A549 (cell line): ENCODE measurements around the gene LRRC4. TPM values are rescaled to one million over a fixed set of nuclear protein-coding genes. Genes with fewer than 3 reads are reported as not detected.

Experiments used
- ATAC-seq, 2 experiments: fragments of 200-7000 bp in 1 of 2; fragments of >200 bp in 1 of 2; cut with Nextera tagmentation in 1 of 2; cut with Tn5 transposase in 1 of 2; 3 replicates each; pipeline versions ENCODE4 v1.8.0 to v1.9.1; 2018 to 2020; ENCODE audit warnings: mild to moderate bottlenecking in 1 of 2, moderate library complexity in 1 of 2
- CTCF ChIA-PET: fragments of 300-600 bp; sonication (Branson Sonifier 250); formaldehyde crosslinking; extraction: SDS; loops from one replicate; lab custom pipeline; 2021; ENCODE audit warnings: antibody characterized with exemption, inconsistent platforms; lab: Yijun Ruan, JAX
- POLR2A ChIA-PET: fragments of 350-600 bp; formaldehyde crosslinking; extraction: SDS; loops from one replicate; lab custom pipeline; 2021; ENCODE audit warnings: antibody characterized with exemption, inconsistent platforms; lab: Yijun Ruan, JAX
- DNase-seq, 2 experiments: peaks; one replicate each; pipeline versions ENCODE4 v3.0.0 to v3.0.0-alpha.2; 2011 to 2016; ENCODE audit warnings: low read depth in 1 of 2, low spot score in 1 of 2
- FAIRE-seq: peaks from 2 replicates; lab custom pipeline; 2011; peaks lifted over from hg19 to GRCh38; lab: Jason Lieb, UNC
- H3K27ac ChIP-seq, 2 experiments: fragments of >200 bp; sonication (Bioruptor Twin); formaldehyde crosslinking; 3 replicates each; pipeline ENCODE4 v1.5.1; 2016 to 2017
- H3K4me1 ChIP-seq: fragments of >200 bp; sonication (Bioruptor Twin); formaldehyde crosslinking; 3 replicates; pipeline ENCODE4 v1.6.1; 2016
- H3K4me2 ChIP-seq: fragments of >200 bp; sonication (Bioruptor Twin); formaldehyde crosslinking; 3 replicates; pipeline ENCODE4 v1.6.1; 2016
- H3K4me3 ChIP-seq: fragments of >200 bp; sonication (Bioruptor Twin); formaldehyde crosslinking; 3 replicates; pipeline ENCODE4 v1.5.1; 2016
- H3K9me3 ChIP-seq: fragments of >200 bp; sonication (Bioruptor Twin); formaldehyde crosslinking; 3 replicates; pipeline ENCODE4 v1.6.1; 2016
- CEBPB ChIP-seq, 2 experiments: fragments of >200 bp in 1 of 2; sonication (Bioruptor Twin) in 1 of 2; formaldehyde crosslinking in 1 of 2; IDR thresholded peaks; 2 replicates each; pipeline ENCODE4 v1.6.1; 2012 to 2016
- CHD4 ChIP-seq: fragments of 200-600 bp; sonication (generic); IDR thresholded peaks from 2 replicates; pipeline ENCODE4 v1.6.1; 2016; ENCODE audit warnings: antibody characterized with exemption, mild to moderate bottlenecking, borderline replicate concordance
- EHMT2 ChIP-seq: fragments of 200-600 bp; sonication (generic); IDR thresholded peaks from 2 replicates; pipeline ENCODE4 v1.6.1; 2016; ENCODE audit warnings: antibody characterized with exemption, low read depth, mild to moderate bottlenecking, moderate library complexity
- EP300 ChIP-seq, 2 experiments: fragments of >200 bp; sonication (Bioruptor Twin); formaldehyde crosslinking; IDR thresholded peaks; 2 replicates in 1 of 2; 3 replicates in 1 of 2; pipeline ENCODE4 v1.6.1; 2016 to 2017
- FOSB ChIP-seq: fragments of 250-450 bp; sonication (Bioruptor Pico); IDR thresholded peaks from 2 replicates; pipeline ENCODE4 v1.5.0; 2020; ENCODE audit warnings: mild to moderate bottlenecking, moderate library complexity
- HDAC2 ChIP-seq: fragments of 200-600 bp; sonication (generic); IDR thresholded peaks from 2 replicates; pipeline ENCODE4 v1.6.1; 2016
- HOXA7 ChIP-seq: fragments of 250-450 bp; sonication (Bioruptor Pico); IDR thresholded peaks from 2 replicates; pipeline ENCODE4 v1.5.0; 2020; ENCODE audit warnings: mild to moderate bottlenecking, moderate library complexity
- JUN ChIP-seq, 2 experiments: fragments of >200 bp; sonication (Bioruptor Twin); formaldehyde crosslinking; IDR thresholded peaks; 2 replicates in 1 of 2; 3 replicates in 1 of 2; pipeline ENCODE4 v1.6.1; 2016 to 2017
- KDM1A ChIP-seq: fragments of 200-600 bp; sonication (generic); IDR thresholded peaks from 2 replicates; pipeline ENCODE4 v1.6.1; 2016; ENCODE audit warnings: low read depth, mild to moderate bottlenecking
- MAFK ChIP-seq: fragments of 450-650 bp; IDR thresholded peaks from 2 replicates; pipeline ENCODE4 v1.6.1; 2014; ENCODE audit not compliant: partially characterized antibody
- NPAS2 ChIP-seq: fragments of 250-450 bp; sonication (Bioruptor Pico); IDR thresholded peaks from 2 replicates; pipeline ENCODE4 v1.8.0; 2022; ENCODE audit warnings: mild to moderate bottlenecking, moderate library complexity, borderline replicate concordance
- NR3C1 ChIP-seq: fragments of >200 bp; sonication (Bioruptor Twin); formaldehyde crosslinking; IDR thresholded peaks from 3 replicates; pipeline ENCODE4 v1.6.1; 2017
- POLR2AphosphoS2 ChIP-seq: conservative IDR thresholded peaks from 2 replicates; pipeline ENCODE4 v1.6.1; 2012; ENCODE audit warnings: low read length, improper control_type of control experiment, inconsistent platforms
- RCOR1 ChIP-seq: fragments of 150-350 bp; IDR thresholded peaks from 2 replicates; pipeline ENCODE4 v1.6.1; 2014; ENCODE audit warnings: antibody characterized with exemption, low read length, low read depth
- TP53 ChIP-seq: fragments of 250-450 bp; sonication (Bioruptor Pico); IDR thresholded peaks from 2 replicates; pipeline ENCODE4 v1.5.0; 2021; ENCODE audit warnings: mild to moderate bottlenecking, moderate library complexity
- ZC3H11A ChIP-seq: fragments of 450-650 bp; IDR thresholded peaks from 2 replicates; pipeline ENCODE4 v1.6.1; 2014; ENCODE audit warnings: antibody characterized with exemption, mild to moderate bottlenecking
- WGBS: methylation state at CpG from one replicate; pipeline ENCODE4 v1.1.6; 2017; ENCODE audit errors: missing lambda C conversion rate; 5-methylcytosine and 5-hydroxymethylcytosine counted together
- polyA plus RNA-seq, 4 experiments: library from polyadenylated mRNA; depleted of rRNA in 3 of 4; stranded (reverse); fragments of >200 nt; fragmentation: RNase III in 1 of 4; extraction: RNeasy Plus Mini Kit Qiagen cat#74134 plus additional on column Dnase treatment in 1 of 4; gene quantifications; 2 replicates in 3 of 4; 3 replicates in 1 of 4; pipeline ENCODE4 v1.2.3, GENCODE V29; 2011 to 2017
- TF ChIP-seq, protein P1 (sequence below): fragments of 200-600 bp; sonication (generic); IDR thresholded peaks from 2 replicates; pipeline ENCODE4 v1.6.1; 2016; ENCODE audit warnings: antibody characterized with exemption, mild to moderate bottlenecking, moderate library complexity
- TF ChIP-seq, protein P2 (sequence below): IDR thresholded peaks from 2 replicates; pipeline ENCODE4 v1.6.1; 2012
- TF ChIP-seq, protein P3 (sequence below): IDR thresholded peaks from 2 replicates; pipeline ENCODE4 v1.6.1; 2012

Gene LRRC4
- polyA plus RNA-seq, 2 of the 4 experiments (the other 2 are of a cell fraction): not detected

DNA sequence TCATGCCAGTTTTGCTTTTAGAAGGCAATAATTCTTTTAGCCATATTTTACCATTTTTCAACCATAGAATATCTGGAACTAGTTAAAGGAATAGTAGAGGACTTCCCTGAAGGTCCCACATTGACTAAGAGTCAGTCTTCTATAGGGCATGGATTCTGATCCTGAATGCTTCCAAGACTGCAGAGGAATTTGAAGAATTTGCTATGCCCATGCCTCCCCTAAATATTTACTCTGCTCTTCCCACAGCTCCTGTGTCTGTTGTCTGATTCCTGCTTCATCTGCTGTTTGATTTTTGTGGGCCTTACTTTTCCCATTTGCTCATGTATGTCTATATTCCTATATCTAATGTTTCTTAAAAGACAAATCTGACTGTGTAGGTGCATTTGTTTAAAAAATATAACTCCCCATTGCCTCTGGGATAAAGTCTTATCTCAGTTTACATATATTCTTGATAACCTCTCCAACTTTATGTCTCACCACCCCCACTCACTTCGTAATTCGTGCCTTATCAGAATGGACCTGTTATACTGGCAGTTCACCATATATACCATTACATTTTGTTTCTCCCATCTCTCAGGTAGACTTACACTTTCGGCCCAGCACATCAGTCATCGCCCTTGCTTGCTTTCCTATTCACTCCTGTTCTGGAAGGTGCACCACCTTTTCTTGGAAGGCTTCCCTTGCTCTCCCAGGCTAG lies 33.9 kb downstream of the LRRC4 start:
- no peak overlapping the region for H3K27ac ChIP-seq
- DNase-seq (no peak), ATAC-seq (peak in 1 of 2 experiments; percentile 45; a peak in 1 of 6 replicates), FAIRE-seq (no peak)
- 87% methylated on average over 4 of the region's 4 CpGs for WGBS
- ChIA-PET CTCF (interaction anchor here (1.2 kb wide), 1 partner anchor 138 kb away, joined by 3 read pairs; no protein-coding TSS in a partner anchor), POLR2A (no interaction called here)
- H3K9me3 ChIP-seq: no peaks in the 10 kb centered on the region
- H3K4me2 ChIP-seq: no peak overlapping the region
- no peak overlapping the region for H3K4me3 ChIP-seq
- TF ChIP-seq ZC3H11A: no peak
- TF ChIP-seq, all 56 proteins: peak for 0
- H3K4me1 ChIP-seq: peaks cover 11% of the 10 kb centered on the region; the same call in 2 of the 3 replicates

DNA sequence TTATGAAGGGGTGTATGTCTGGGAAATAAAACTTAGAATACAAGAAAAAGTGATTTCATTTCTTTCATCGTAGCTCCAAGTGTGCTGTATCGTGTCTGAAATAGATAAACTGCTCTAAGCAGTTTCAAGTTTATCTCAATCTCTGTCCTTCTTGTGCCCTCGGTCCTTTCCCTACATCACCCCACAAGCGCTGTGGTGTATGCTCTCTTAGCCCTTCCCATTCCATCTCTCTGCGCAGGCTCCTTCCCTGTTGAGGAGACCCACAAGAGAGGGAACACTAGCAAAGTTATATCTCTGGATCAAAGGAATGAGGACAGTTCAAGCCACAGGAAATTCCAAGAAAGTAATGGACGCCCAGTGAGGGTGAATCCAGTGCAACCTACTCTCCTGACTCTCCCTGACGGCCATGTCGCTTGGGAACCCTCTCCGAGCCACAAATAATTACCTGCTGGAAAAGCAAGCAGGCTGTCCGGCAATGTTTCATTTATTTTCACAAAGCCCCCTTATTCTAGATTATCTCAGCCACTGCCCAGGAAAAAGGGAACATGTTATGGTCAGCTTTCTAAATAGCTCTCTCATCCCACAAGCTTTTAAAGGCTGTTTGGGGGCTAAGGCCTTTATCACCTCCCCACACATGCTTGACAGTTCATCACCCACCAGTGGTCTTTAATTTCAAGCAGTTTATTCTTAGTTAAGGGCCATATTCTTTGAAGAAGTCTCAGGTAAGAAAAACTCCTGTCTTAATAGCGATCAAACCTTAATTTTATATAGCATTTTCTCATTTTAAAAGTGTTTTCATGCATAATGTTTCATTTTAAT lies 34.8 kb downstream of the LRRC4 start:
- POLR2A ChIA-PET: no interaction called here

DNA sequence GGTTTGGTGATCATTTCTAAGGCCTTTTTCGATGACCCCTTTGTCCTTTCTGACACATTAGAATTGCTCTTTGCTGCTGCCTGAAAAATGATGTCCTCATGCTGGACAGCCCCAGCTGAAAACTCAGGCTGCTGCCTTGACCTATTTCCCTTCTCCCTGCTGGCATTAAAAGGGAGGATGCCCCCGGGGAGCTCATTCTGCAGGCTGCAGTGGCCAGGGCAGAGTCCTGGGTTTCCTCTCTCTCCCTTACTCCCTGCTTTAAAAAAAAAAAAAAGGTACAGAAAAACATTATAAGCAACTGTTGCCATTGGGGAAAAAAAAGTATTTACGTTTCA lies 35.4 kb downstream of the LRRC4 start:
- FAIRE-seq (no peak), ATAC-seq (no peak), DNase-seq (no peak)
- 75% methylated on average over 3 of the region's 3 CpGs for WGBS
- H3K4me1 ChIP-seq: peaks cover 11% of the 10 kb centered on the region; the same call in 2 of the 3 replicates
- CTCF ChIA-PET: no interaction called here
- no peak overlapping the region for H3K4me3 ChIP-seq
- TF ChIP-seq, protein P1, sequence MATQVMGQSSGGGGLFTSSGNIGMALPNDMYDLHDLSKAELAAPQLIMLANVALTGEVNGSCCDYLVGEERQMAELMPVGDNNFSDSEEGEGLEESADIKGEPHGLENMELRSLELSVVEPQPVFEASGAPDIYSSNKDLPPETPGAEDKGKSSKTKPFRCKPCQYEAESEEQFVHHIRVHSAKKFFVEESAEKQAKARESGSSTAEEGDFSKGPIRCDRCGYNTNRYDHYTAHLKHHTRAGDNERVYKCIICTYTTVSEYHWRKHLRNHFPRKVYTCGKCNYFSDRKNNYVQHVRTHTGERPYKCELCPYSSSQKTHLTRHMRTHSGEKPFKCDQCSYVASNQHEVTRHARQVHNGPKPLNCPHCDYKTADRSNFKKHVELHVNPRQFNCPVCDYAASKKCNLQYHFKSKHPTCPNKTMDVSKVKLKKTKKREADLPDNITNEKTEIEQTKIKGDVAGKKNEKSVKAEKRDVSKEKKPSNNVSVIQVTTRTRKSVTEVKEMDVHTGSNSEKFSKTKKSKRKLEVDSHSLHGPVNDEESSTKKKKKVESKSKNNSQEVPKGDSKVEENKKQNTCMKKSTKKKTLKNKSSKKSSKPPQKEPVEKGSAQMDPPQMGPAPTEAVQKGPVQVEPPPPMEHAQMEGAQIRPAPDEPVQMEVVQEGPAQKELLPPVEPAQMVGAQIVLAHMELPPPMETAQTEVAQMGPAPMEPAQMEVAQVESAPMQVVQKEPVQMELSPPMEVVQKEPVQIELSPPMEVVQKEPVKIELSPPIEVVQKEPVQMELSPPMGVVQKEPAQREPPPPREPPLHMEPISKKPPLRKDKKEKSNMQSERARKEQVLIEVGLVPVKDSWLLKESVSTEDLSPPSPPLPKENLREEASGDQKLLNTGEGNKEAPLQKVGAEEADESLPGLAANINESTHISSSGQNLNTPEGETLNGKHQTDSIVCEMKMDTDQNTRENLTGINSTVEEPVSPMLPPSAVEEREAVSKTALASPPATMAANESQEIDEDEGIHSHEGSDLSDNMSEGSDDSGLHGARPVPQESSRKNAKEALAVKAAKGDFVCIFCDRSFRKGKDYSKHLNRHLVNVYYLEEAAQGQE: no peak
- TF ChIP-seq FOSB (no peak), EP300 (IDR thresholded peaks at IDR 0.05) (no peak), RCOR1 (no peak), NPAS2 (CRISPR knock-in tag) (no peak)
- POLR2A ChIA-PET: no interaction called here
- no peak overlapping the region for H3K27ac ChIP-seq
- H3K4me2 ChIP-seq: no peak overlapping the region
- no peaks in the 10 kb centered on the region for H3K9me3 ChIP-seq

More for the DNA sequence above, 34.8 kb downstream of the LRRC4 start:
- H3K9me3 ChIP-seq: no peaks in the 10 kb centered on the region
- no peak for ATAC-seq
- CTCF ChIA-PET: no interaction called here
- 93% methylated on average over 11 of the region's 11 CpGs for WGBS
- H3K4me1 ChIP-seq: peaks cover 11% of the 10 kb centered on the region; the same call in 2 of the 3 replicates
- no peak for FAIRE-seq
- DNase-seq: no peak
- H3K4me2 ChIP-seq: no peak overlapping the region
- H3K4me3 ChIP-seq: no peak overlapping the region
- no peak for TF ChIP-seq HDAC2
- no peak for TF ChIP-seq HOXA7
- TF ChIP-seq MAFK: no peak
- no peak for TF ChIP-seq EHMT2
- TF ChIP-seq, protein P2, sequence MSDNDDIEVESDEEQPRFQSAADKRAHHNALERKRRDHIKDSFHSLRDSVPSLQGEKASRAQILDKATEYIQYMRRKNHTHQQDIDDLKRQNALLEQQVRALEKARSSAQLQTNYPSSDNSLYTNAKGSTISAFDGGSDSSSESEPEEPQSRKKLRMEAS: no peak
- no peak overlapping the region for H3K27ac ChIP-seq

DNA sequence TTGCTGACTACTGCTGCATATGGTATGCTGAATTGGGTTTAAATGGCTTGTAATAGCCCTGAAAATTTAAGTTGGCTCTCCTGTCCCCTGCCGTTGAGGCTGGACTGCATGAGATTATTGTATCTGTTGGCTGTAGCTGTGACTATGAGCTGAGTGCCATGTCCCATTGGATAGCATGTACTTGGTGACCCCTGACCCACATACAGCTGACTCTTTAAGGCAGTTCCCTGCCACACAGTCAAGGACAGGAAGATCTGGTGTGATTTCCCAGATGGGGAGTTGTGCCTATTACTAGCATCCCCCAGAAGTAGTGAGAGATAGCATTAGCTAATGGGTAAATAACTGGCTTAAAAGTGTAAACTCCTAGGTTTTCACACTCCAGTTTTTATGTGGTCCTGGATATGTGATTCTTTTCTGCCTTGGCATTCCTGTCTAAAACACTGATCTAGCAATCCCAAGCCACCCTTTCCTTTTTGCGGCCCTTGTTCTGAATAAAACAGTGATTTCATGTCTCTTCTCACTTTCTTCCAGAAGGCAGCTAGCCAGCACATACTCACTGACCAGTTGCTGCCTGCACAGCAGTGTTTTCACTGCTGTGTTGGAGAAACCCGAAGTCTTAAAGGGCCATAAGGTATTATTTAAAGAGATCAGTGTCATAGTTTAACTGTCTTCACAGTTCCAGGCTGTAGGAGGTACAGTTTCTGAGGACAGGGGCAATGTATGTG lies 35.9 kb downstream of the LRRC4 start:
- FAIRE-seq: no peak
- H3K4me2 ChIP-seq: no peak overlapping the region
- H3K27ac ChIP-seq: no peak overlapping the region
- TF ChIP-seq EP300 (IDR thresholded peaks at IDR 0.05) (no peak), JUN (IDR thresholded peaks at IDR 0.05) (no peak), TP53 (CRISPR knock-in tag) (no peak), POLR2AphosphoS2 (no peak), RCOR1 (no peak), KDM1A (no peak), CHD4 (no peak), CEBPB (IDR thresholded peaks at IDR 0.05) (no peak), NR3C1 (no peak), MAFK (no peak)
- TF ChIP-seq, protein P3, sequence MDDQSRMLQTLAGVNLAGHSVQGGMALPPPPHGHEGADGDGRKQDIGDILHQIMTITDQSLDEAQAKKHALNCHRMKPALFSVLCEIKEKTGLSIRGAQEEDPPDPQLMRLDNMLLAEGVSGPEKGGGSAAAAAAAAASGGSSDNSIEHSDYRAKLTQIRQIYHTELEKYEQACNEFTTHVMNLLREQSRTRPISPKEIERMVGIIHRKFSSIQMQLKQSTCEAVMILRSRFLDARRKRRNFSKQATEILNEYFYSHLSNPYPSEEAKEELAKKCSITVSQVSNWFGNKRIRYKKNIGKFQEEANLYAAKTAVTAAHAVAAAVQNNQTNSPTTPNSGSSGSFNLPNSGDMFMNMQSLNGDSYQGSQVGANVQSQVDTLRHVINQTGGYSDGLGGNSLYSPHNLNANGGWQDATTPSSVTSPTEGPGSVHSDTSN: no peak
- TF ChIP-seq, all 56 proteins: peak for 0
- ChIA-PET CTCF (no interaction called here), POLR2A (no interaction called here)
- WGBS: 64% methylated on average over 3 of the region's 3 CpGs
- H3K9me3 ChIP-seq: no peaks in the 10 kb centered on the region
- H3K4me3 ChIP-seq: no peak overlapping the region
- H3K4me1 ChIP-seq: peaks cover 11% of the 10 kb centered on the region; the same call in 2 of the 3 replicates
- no peak for DNase-seq
- peak in 1 of 2 experiments; percentile 29; a peak in 1 of 6 replicates for ATAC-seq
